Midbrain (tissue), 1 donor: ENCODE measurements around the gene NRROS.
"Not testable (repeated sequence)": the region's sequence is repeated elsewhere in the genome, so short reads cannot be mapped to it uniquely, and the experiment has no call there.

Experiments used
- DNase-seq: peaks from one replicate; lab custom pipeline; 2025; lab: John Stamatoyannopoulos, UW

Gene NRROS

GRCh38 chr3:196624907-196625306 lies 14.6 kb upstream of the NRROS start:
- peak; percentile 19 for DNase-seq

- no peak for DNase-seq
Observed at GRCh38 chr3:196625331-196625730, 14.2 kb upstream of the NRROS start.

- no peak for DNase-seq
Observed at GRCh38 chr3:196627918-196628231, 11.6 kb upstream of the NRROS start.

GRCh38 chr3:196629228-196629627 lies 10.3 kb upstream of the NRROS start:
- no peak for DNase-seq

GRCh38 chr3:196631682-196632045 lies 7.8 kb upstream of the NRROS start:
- no peak for DNase-seq

- DNase-seq, result peak; percentile 76
Observed at GRCh38 chr3:196632046-196632751, 7.3 kb upstream of the NRROS start.

- DNase-seq, result no peak
Observed at GRCh38 chr3:196633555-196634151, 5.8 kb upstream of the NRROS start.

- no peak for DNase-seq
Observed at GRCh38 chr3:196634224-196634623, 5.3 kb upstream of the NRROS start.

GRCh38 chr3:196634829-196635228 lies 4.7 kb upstream of the NRROS start:
- DNase-seq, result no peak

GRCh38 chr3:196636369-196637349 lies 2.8 kb upstream of the NRROS start:
- no peak for DNase-seq

GRCh38 chr3:196637941-196638340 lies 1.6 kb upstream of the NRROS start:
- DNase-seq, result not testable (repeated sequence)

GRCh38 chr3:196638861-196639482 lies 522 bp upstream of the NRROS start:
- no peak for DNase-seq

- no peak for DNase-seq
Observed at GRCh38 chr3:196640297-196641018, 964 bp downstream of the NRROS start.

GRCh38 chr3:196641333-196642054 lies 2.0 kb downstream of the NRROS start:
- DNase-seq, result no peak

GRCh38 chr3:196642434-196642833 lies 2.9 kb downstream of the NRROS start:
- no peak for DNase-seq

- no peak for DNase-seq
Observed at GRCh38 chr3:196643201-196643749, 3.8 kb downstream of the NRROS start.

GRCh38 chr3:196643761-196644160 lies 4.3 kb downstream of the NRROS start:
- DNase-seq, result no peak

- DNase-seq, result no peak
Observed at GRCh38 chr3:196645096-196645495, 5.6 kb downstream of the NRROS start.

GRCh38 chr3:196645897-196646665 lies 6.6 kb downstream of the NRROS start:
- DNase-seq, result no peak

GRCh38 chr3:196646666-196647216 lies 7.2 kb downstream of the NRROS start:
- no peak for DNase-seq
